H1 (cell line): ENCODE data around the gene CD47. TPM values are rescaled to one million over a fixed set of nuclear protein-coding genes. Genes with fewer than 3 reads are reported as not detected.

Experiments
- ASH2L ChIP-seq: fragments of 200-600, 300-600 bp; sonication (generic); IDR thresholded peaks from one replicate; pipeline ENCODE4 v1.7.1; 2017; ENCODE audit warnings: low read length
- CHD2 ChIP-seq: IDR thresholded peaks from 2 replicates; pipeline ENCODE4 v1.6.1; 2012; ENCODE audit warnings: low read length, improper control_type of control experiment
- CHD7 ChIP-seq: fragments of 300-600 bp; sonication (generic); IDR thresholded peaks from 2 replicates; pipeline ENCODE4 v1.7.1; 2012; ENCODE audit warnings: low read length, moderate library complexity, mild to moderate bottlenecking, inconsistent platforms; ENCODE audit not compliant: insufficient replicate concordance
- E2F6 ChIP-seq: IDR thresholded peaks from 2 replicates; pipeline ENCODE4 v1.6.1; 2012; ENCODE audit warnings: inconsistent platforms
- HDAC6 ChIP-seq: IDR thresholded peaks from one replicate; pipeline ENCODE4 v1.7.1; 2012; ENCODE audit warnings: low read depth, mild to moderate bottlenecking, inconsistent platforms, low read length, moderate library complexity
- NANOG ChIP-seq: IDR thresholded peaks from 2 replicates; pipeline ENCODE4 v1.6.1; 2011; ENCODE audit warnings: low read length, low read depth, mild to moderate bottlenecking, inconsistent platforms; ENCODE audit not compliant: insufficient read depth, poor library complexity, severe bottlenecking
- RNF2 ChIP-seq: fragments of 200-900, 300-1000 bp; sonication (generic); IDR thresholded peaks from 2 replicates; pipeline ENCODE4 v1.7.1; 2016; ENCODE audit warnings: borderline replicate concordance, low read depth, mild to moderate bottlenecking, antibody characterized with exemption, low read length; ENCODE audit not compliant: poor library complexity, severe bottlenecking; ENCODE audit errors: missing control alignments
- SP1 ChIP-seq: IDR thresholded peaks from 2 replicates; pipeline ENCODE4 v1.6.1; 2011; ENCODE audit warnings: low read depth, low read length
- SUZ12 ChIP-seq: fragments of 200-600 bp; sonication (generic); IDR thresholded peaks from 2 replicates; pipeline ENCODE4 v1.6.1; 2012; ENCODE audit warnings: mild to moderate bottlenecking, inconsistent platforms, low read length, moderate library complexity, mixed read lengths
- ZNF274 ChIP-seq: IDR thresholded peaks from 2 replicates; pipeline ENCODE4 v1.7.0; 2012; ENCODE audit warnings: low read length, borderline replicate concordance; ENCODE audit errors: extremely low read depth
- polyA plus RNA-seq, 7 experiments: library from polyadenylated mRNA; depleted of rRNA in 3 of 7; stranded (reverse) in 5 of 7; unstranded in 2 of 7; fragments of >200 nt in 5 of 7; fragments of 200-250 nt in 2 of 7; gene quantifications; 1 replicate in 5 of 7; 2 replicates in 1 of 7; 4 replicates in 1 of 7; pipeline versions ENCODE4 v1.2.1 to v1.2.3, GENCODE V29; 2011 to 2013; ENCODE audit warnings: missing spikeins in 2 of 7, mixed read lengths in 2 of 7
- total RNA-seq: library from RNA; stranded (reverse); fragmentation: NEBNext Ultra II Directional; extraction: Animal tissue kit (Norgen Biotek cat#: 25700); gene quantifications from 2 replicates; pipeline ENCODE4 v1.2.1, GENCODE V29; 2021

The CD47 gene
- total and polyA plus RNA-seq, 2 of the 8 experiments (the other 6 are each of a cell fraction or from before 2014, with no cell fraction given): 14.4 to 19.3 TPM

- TF ChIP-seq RNF2 (no peak), E2F6 (no peak), NANOG (no peak), SUZ12 (no peak), CHD7 (no peak), CHD2 (no peak), SP1 (no peak), HDAC6 (no peak), ASH2L (no peak), ZNF274 (no peak)
Measured at GRCh38 chr3:108088697-108089096, 2.1 kb downstream of the CD47 start (continued).
